GM19351 (cell line): ENCODE data around the gene ZNF254.
"Not testable (repeated sequence)": the region's sequence is repeated elsewhere in the genome, so short reads cannot be mapped to it uniquely, and the experiment has no call there.

ENCODE experiments used
- ATAC-seq: cut with Tn5 transposase; IDR thresholded peaks from one replicate; pipeline ENCODE4 v1.9.1; 2021; ENCODE audit warnings: mild to moderate bottlenecking, moderate library complexity; ENCODE audit not compliant: unreplicated experiment

The ZNF254 gene

DNA sequence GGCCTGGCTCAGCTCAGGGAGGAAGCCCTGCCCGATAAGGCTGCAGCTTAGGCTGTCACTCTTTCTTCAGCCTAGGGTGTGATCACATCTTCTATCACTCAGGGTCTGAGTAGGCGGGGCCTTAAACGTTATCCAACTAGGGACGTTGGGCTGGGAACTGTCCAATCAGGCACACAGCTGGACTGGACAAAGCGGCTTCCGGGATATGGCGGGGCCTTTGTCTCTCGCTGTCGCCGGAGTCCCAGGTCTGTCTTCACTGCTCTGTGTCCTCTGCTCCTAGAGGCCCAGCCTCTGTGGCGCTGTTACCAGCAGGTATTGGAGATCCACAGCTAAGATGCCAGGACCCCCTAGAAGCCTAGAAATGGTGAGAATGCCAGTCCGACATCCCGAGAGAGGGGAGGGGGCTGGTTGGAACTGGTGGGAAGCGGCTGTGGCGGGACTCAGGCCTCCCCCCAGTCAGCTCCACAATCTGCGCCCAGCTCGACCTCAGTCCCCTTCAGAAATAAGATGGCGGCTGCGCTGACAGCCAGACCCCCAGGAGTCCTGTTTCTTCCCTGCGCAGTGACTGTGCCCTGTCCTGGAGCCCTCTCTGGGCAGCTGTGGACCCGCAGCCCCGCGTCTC, at the start of gene ZNF254:
TSS of gene ZNF254 (plus strand) at position 214 of the 622 bp plus-strand sequence. CDS start at position 335, 121 bp downstream.
- peak; percentile 99 for ATAC-seq

DNA sequence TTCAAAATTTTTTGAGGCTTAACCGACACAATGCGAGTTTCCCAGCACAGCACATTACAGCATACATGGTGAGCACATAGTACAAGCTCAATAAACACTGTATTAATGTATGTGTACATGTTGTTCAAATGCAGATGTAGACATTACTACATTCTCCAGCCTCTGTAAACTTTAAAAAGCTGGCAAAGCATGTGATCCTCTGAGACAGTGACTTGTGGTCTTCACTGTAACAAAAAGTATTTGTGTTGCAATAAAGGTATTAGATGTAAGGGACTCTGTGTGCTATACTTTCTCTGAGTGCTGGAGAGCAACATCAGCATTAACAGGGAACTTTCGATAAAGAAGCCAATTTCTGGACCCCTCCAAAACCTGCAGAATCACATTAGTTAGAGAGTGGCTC, 46.4 kb upstream of the ZNF254 start:
- ATAC-seq: no peak

DNA sequence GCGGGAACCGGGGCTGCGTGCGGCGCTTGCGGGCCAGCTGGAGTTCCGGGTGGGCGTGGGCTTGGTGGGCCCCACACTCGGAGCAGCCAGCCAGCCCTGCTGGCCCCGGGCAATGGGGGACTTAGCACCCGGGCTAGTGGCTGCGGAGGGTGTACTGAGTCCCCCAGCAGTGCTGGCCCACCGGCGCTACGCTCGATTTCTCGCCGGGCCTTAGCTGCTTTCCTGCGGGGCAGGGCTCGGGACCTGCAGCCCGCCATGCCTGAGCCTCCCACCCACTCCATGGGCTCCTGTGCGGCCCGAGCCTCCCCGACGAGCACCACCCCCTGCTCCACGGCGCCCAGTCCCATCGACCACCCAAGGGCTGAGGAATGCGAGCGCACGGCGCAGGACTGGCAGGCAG, 45.7 kb upstream of the ZNF254 start:
- not testable (repeated sequence) for ATAC-seq

DNA sequence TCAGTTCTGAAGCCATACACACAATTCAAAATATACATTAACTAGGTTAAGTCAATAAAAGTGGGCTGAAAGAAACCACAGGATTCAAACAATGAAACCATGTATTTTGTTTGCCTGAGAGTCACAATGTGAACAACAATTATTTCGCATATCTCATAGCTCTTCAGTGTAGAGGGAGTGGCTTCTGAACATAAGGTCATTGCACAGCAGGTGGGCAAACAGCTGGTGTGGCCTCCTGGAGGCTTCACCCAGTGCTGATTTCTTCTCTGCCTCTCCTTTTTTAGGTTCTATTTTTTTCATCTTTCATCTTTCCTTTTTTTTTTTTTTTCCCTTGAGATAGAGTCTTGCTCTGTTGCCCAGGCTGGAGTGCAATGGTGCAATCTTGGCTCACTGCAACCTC, 40.4 kb upstream of the ZNF254 start:
- ATAC-seq: no peak

DNA sequence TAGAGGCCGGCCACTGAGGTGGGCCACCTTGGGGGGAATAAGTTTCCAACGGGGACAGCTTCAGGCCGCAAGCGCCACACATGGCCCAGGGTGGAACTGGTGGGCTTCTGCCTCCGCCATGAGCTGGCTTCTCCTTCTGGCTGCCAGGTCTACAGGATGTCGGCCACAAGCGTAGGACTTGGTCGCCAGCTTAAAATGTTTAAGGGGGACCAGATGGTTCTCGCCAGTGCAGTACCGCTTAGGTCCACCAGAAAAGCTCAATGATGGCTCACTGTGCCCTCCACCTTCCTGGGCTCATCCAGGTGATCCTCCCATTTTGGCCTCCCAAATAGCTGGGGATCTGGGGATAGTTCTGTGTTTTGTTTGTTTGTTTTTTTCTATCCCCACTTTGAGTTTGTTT, 38.7 kb upstream of the ZNF254 start:
- no peak for ATAC-seq

DNA sequence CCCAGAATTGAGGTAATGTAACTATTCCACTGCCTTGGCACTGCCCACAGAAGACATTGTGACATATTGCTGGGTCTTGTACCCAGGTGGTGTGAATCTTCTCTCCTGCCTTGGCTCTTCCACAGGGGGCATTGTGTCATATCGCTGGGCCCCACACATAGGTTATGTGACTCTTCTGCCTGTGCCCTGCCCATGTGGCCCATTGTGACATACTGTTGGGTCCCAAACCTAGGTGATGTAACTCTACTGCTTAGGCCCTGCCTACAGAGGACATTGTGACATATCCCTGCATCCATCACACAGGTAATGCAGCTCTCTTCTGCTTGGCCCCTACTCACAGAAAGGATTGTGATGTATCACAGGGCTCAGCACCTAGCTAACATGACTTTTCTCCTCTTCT, 37.5 kb upstream of the ZNF254 start:
- no peak for ATAC-seq

DNA sequence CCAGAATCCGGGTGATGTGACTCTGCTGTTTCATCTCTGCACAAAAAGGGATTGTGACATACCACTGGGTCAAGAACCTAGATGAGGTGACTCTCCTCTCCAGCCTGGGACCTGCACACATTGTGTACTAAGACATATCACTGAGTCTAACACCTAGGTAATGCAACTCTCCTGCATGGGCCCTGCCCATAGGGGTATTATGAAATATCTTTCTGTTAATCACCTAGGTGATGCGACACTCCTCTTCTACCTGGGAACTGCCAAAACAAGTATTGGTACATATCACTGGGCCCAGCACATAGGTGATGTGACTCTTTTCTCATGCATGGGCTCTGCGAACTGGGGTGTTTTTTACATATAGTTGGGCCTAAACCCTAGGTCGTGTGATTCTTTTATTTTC, 35.5 kb upstream of the ZNF254 start:
- ATAC-seq: no peak

DNA sequence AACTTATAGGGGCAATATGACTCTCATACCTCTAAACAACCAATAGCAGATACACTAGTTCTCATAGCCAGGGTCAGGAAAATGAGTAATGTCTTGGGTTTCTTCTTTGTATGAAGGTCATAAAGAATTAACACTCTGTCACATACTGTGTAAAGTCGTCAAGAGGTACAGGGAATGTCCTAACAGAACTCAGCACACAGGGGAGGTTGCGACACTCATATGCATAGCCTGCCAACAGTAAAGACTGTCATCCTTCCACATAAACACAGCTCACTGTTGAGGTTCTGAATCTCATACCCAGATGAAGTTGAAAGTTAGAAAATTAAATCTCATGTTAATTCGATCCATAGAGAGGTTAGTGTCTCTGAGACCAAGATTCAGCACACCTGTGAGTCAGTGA, 34.2 kb upstream of the ZNF254 start:
- ATAC-seq: no peak

DNA sequence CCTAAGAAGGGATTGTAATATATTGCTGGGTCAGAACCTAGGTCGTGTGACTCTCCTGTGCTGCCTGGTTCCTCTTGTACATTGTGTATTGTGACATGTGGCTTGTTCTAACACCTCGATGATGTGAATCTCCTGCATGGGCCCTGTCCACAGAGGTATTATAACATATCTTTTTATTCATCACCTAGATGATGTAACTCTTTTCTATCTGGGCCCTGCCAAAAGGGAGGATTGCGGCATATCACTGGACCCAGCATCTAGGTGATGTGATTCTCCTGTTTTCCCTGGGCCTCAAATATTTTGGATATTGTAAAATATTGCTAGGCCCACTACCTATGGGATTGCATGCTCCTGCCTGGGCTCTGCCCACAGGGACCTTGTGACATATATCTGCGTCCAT, 33.4 kb upstream of the ZNF254 start:
- no peak for ATAC-seq

DNA sequence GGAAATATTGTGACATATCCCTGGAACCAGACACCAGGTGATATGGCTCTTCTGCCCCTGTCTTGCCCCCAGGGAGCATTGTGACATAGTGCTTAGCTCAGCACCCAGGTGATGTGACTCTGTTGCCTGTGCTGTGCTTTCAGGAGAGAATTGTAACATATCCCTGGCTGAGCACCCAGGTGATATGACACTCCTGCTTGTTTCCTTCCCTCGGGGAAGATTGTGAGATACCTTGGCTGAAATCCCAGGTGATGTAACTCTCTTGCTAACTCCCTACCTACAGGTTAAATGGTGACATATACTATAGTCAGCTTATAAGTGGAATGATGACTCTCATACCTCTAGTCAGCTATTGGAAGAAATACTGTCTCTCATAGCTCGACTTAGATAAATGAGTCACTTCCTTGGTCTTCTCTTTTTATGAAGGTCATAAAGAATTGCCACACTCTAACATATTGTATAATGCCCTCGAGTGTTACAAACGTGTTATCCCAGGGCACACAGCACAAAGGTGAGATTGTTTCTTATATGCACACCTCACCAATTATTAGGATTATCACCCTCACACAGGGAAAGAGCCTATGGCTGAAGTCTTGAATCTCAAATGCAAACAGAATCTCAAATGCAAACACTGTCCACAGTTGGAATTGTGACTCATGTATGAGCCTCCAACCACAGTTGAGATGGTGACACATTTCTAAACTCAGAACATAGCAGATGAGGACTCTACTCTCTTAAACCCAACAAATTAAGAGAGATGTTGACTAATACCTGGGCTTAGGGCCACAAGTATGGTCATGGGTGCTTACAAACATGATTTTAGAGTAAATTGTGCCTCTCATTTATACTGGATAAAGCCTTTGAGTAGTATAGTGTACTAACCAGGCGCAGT, 32.7 kb upstream of the ZNF254 start:
- no peak for ATAC-seq

DNA sequence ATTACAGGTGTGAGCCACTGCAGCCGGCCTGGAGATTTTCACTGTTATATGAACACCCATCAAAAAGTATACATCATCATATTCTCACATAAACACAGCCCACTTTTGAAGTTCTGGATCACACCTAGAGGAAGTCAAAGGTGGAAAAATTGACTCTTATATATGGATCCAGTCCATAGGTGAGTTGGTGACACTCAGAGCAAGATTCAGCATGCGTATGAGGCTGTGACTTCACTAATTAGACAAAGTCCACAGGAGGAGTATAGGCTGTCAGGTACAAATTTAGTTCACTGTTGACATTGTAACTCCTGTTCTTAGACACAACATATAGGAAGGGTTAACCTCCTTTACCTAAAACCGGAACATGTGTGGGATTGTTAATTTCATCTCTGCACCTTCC, 31.4 kb upstream of the ZNF254 start:
- no peak for ATAC-seq

DNA sequence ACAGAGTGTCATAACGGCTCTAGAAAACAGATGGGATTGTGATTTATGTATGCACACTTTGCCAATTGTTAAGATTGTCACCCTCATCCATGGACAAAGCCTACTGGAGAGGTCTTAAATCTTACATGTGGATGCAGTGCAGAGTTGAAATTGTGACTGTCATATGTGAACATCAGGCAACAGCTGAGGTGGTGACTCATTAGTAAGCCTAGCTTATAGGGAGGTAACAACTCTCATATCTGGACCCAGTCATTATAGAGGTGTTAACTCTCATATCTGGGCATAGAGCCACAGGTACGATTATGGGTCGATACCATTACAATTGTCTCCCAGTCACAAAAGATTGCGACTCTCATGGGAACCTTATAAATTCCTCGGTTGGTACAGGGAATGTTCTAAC, 29.8 kb upstream of the ZNF254 start:
- ATAC-seq: no peak

DNA sequence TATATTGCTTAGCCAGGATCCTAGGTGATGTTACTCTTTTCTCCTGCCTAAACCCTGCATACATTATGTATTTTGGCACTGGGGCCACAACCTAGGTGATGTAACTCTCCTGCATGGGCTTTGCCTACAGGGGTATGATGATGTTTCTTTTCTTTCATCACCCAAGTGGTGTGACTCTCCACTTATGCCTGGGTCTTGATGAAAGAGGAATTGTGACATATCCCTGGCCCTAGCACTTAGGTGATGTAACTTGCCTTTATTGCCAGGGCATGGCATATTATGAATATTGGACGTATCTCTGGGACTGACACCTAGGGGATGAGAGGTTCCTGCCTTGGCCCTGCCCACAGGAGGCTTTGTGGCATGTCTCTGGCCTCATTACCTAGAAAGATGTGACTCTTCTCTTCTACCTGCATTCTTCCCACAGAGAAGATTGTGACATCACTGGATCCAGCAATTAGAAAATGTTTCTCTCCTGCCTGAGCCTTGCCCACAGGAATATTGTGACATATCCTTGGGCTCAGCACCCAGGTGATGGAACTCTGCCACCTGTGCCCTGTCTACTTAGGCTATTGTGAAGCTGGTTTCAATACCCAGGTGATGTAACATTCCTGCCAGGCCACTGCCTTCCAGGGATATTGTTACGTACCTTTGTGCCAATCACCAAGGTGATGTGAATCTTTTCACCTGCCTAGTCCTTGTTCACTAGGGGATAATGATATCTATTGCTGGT, 27.3 kb upstream of the ZNF254 start:
- ATAC-seq: no peak

DNA sequence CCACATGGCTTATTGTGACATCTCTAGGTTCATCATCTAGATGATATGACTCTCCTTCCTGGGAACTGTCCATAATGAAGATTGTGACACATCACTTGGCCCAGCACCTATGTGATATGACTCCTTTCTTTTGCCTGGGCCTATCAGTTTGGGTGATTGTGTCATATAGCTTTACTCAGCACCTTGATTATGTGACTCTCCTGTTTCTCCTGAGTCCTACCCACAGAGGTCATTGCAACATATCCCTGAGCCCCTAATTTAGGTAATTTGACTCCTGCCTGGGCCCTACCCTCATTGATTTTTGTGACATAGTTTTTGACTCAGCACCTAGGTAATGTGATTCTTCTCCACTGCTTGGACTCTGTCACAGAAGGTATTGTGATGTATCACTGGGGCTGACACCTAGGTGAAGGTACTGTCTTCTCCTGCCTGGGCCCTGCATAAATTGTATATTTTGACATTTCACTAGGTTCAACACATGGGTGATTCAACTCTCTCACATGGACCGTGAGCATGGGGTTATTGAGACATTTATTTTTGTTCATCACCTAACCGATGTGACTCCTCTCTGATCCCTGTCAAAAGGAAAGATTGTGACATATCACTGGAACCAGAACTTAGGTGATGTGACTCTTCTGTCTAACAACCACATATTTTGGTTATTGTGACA, 26.2 kb upstream of the ZNF254 start:
- ATAC-seq: no peak

DNA sequence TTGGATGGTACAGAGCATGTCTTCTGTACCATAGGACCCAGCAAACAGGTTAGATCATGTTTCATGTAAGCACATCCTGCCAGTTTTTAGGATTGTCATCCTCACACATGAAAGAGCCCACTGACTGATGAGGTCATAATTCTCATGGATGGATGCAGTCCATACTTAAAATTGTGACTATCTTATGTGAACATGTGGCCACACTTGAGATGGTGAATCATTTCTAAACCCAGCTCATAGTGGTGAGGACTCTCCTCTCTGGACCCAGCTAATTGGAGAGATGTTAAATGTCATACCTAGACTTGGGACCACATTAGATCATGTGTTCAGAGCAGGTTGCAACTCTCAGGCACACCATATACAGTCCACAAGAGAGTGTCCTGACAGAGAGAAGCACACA, 24.8 kb upstream of the ZNF254 start:
- no peak for ATAC-seq

DNA sequence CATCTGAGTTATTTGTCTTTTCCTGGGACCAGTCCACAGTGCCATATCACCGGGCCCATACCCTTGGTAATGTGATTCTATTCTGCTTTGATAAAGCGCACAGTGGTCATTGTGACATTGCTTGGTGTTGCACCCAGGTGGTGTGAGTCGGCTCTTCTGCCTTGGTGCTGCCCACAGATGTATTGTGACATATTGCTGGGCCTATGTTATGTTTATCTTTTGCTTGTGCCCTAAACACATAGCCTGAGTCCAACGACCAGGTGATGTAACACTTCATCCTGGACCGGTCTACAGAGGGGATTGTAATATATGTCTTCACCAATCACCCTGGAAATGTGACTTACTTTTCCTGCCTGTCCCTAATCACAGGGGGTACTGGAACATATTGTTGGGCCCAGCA, 23.7 kb upstream of the ZNF254 start:
- ATAC-seq: no peak

DNA sequence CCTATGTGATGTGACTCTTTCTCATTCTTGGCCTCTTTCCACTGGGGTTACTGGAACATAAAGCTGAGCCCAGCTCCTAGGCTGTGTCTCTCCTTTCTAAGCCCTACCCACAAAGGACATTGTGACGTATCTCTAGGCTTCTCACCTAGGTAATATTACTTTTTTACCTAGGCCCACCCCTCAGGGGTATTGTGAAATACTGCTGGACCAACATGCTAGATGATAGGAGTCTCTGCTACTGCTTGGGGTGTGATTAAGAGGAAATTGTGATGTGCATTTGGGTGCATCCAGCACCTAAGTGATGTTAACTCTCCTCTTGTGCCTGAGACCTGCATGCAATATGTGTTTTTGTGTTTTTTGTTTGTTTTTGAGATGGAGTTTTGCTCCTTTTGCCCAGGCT, 22.8 kb upstream of the ZNF254 start:
- no peak for ATAC-seq

DNA sequence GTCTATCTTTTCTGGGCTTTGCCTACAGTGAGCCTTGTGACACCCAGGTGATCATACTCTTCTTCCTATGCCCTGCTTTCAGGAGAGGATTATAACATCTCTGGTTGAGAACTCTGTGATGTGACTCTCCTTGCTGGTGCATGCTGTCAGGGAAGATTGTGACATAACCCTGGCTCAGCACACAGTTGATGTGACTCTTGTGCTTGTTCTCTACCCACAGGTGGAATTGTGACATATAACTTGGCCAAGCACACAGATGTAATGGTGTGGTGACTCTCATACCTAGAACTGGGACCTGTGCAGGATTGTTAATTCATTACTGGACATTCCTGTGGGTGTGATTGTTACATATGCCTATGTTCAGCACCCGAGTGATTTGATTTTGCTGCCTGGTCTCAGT, 21.7 kb upstream of the ZNF254 start:
- ATAC-seq: no peak

DNA sequence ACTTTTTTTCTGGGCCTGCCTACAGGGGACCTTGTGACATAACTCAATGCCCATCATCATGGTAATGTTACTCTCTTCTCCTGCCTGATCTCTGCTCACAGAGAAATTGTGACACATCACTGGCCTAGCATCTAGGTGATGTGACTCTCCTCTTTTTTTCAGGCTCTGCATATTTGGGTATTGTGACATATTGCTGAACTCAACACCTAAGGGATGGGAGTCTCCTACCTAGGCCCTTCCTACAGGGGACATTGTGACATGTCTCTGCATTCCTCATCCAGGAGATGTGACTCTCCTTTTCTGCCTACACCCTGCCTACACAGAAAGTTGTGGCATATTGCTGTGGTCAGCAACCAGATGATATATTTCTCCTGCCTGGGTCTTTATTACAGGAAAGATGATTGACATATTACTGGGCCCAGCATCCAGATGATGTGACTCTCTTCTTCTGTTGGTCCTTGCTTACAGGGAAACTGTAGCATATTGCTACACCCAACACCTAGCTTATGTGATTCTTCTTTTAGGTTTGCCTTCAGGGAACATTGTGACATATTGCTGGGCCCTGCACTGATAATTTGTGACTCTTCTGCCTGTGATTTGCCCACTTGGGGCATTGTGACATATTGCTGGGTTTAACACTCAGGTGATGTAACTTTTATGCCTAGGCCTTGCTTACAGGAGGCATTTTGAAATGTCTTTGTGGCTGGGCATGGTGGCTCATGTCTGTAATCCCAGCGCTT, 21.0 kb upstream of the ZNF254 start:
- ATAC-seq: no peak

DNA sequence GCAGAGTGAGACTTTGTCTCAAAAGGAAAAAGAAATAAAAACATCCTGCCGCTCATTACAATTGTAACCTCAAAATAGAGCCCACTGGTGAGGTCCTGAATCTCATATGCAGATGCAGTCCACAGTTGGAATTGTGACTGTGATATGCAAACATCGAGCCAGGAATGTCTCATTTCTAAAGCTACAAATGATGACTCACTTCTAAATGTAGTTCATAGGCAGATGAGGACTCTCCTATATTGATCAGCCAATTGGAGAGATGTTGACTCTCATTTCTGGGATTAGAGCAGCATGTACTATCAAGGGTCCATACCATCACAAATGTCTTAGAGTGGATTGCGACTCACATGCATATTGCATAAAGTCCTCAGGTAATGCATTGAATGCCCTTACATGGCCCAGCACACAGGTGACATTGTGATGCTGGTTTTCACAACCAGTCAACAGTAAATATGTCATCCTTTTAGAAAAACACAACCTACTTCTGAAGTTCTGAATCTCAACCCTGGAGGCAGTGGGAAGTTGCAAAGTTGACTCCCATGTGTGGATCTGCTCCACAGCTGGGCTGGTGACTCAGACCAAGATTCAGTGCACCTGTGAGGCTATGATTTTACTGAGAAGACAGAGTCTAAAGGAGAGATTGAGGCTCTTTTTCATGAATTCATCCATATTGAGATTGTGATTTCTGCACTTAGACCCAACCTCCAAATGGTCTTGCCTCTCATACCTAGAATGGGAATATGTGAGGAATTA, 16.9 kb upstream of the ZNF254 start:
- ATAC-seq: no peak
